WTC11 (cell line): ENCODE measurements around the gene PGLYRP2.

Experiments used
- FOXJ3 ChIP-seq: sonication (generic); formaldehyde crosslinking; IDR thresholded peaks from 2 replicates; pipeline ENCODE4 v1.9.0; 2021; ENCODE audit warnings: missing genetic modification reagents, mild to moderate bottlenecking, borderline replicate concordance
- JUN ChIP-seq: sonication (generic); formaldehyde crosslinking; IDR thresholded peaks from 2 replicates; pipeline ENCODE4 v1.8.0; 2023; ENCODE audit warnings: mild to moderate bottlenecking, missing genetic modification reagents
- ZNF423 ChIP-seq: fragments of 250-450 bp; sonication (Bioruptor Pico); IDR thresholded peaks from 2 replicates; pipeline ENCODE4 v2.1.2; 2022; ENCODE audit warnings: mild to moderate bottlenecking, moderate library complexity
- TF ChIP-seq, protein P1 (sequence below): fragments of 200-600 bp; IDR thresholded peaks from 2 replicates; pipeline ENCODE4 v1.8.0; 2022; ENCODE audit warnings: antibody characterized with exemption

DNA sequence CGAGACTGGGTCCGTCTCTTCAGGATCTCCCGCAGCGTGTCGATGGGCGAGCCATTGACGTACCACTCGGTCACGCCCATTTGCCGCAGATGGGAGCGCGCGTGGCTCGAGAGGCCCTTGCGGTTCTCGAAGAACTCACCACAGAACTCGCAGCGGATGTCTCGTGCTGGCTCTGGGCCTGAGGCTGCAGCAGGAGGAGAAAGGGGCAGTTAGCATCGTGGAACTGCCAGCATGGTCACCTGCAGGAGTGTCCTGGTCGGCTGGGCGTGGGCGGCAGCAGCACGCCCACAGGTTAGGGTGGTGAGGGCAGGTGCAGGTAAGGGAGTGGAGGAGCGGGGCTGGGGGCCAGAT lies 52.0 kb downstream of the PGLYRP2 start:
- TF ChIP-seq ZNF423 (CRISPR knock-in tag): no peak
- TF ChIP-seq, protein P1, sequence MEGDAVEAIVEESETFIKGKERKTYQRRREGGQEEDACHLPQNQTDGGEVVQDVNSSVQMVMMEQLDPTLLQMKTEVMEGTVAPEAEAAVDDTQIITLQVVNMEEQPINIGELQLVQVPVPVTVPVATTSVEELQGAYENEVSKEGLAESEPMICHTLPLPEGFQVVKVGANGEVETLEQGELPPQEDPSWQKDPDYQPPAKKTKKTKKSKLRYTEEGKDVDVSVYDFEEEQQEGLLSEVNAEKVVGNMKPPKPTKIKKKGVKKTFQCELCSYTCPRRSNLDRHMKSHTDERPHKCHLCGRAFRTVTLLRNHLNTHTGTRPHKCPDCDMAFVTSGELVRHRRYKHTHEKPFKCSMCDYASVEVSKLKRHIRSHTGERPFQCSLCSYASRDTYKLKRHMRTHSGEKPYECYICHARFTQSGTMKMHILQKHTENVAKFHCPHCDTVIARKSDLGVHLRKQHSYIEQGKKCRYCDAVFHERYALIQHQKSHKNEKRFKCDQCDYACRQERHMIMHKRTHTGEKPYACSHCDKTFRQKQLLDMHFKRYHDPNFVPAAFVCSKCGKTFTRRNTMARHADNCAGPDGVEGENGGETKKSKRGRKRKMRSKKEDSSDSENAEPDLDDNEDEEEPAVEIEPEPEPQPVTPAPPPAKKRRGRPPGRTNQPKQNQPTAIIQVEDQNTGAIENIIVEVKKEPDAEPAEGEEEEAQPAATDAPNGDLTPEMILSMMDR: no peak
- no peak for TF ChIP-seq FOXJ3
- no peak for TF ChIP-seq JUN
